Measurements from ENCODE around the gene FGFR2.

FGFR2 gene

GRCh38 chr10:121532292-121532864 is 65.9 kb downstream of the FGFR2 start:
- Histone ChIP-seq H3K79me1 (ENCODE audit: low read length) (no peaks in the 10 kb centered on the region), H4K5ac (ENCODE audit: low read length) (no peak overlapping the region), H3K18ac (ENCODE audit: low read length) (no peak overlapping the region), H3K4me2 (ENCODE audit: low read length) (no peak overlapping the region), H2AK5ac (ENCODE audit: low read length) (no peak overlapping the region), H3K4me3 (ENCODE audit: low read length) (no peak overlapping the region), H3K27me3 (ENCODE audit: insufficient read depth, low read length, poor library complexity) (no peaks in the 10 kb centered on the region), H4K8ac (ENCODE audit: low read depth, low read length) (no peak overlapping the region), H3K4ac (ENCODE audit: low read depth, low read length) (no peak overlapping the region), H3K4me1 (ENCODE audit: control insufficient read depth, low read depth, low read length) (peaks cover 3% of the 10 kb centered on the region), H3K9ac (ENCODE audit: low read length) (no peak overlapping the region), H3K27ac (ENCODE audit: low read depth, low read length) (no peak overlapping the region), H3K23ac (ENCODE audit: low read length) (no peak overlapping the region), H2BK120ac (ENCODE audit: low read depth, low read length) (no peak overlapping the region), H3K56ac (ENCODE audit: low read length) (no peak overlapping the region), H2BK5ac (ENCODE audit: low read length) (no peak overlapping the region), H3K79me2 (ENCODE audit: control insufficient read depth, insufficient read depth, low read length) (no peaks in the 10 kb centered on the region), H3K36me3 (ENCODE audit: control insufficient read depth, insufficient read depth, low read length) (no peaks in the 10 kb centered on the region), H2BK15ac (replicated peaks; ENCODE audit: low read depth) (no peak overlapping the region)
- no peak for DNase-seq
- no CpG with 5 or more reads among the region's 13 CpGs for WGBS (ENCODE audit: extremely low coverage, insufficient coverage, low lambda C conversion rate)

- H3K56ac ChIP-seq (ENCODE audit: low read length) = no peak overlapping the region
- H4K5ac ChIP-seq (ENCODE audit: low read length) = no peak overlapping the region
- H3K4me2 ChIP-seq (ENCODE audit: low read length) = no peak overlapping the region
- no peak overlapping the region for H3K23ac ChIP-seq (ENCODE audit: low read length)
- H3K27ac ChIP-seq (ENCODE audit: low read depth, low read length) = no peak overlapping the region
- no peak overlapping the region for H3K4me3 ChIP-seq (ENCODE audit: low read length)
- H3K36me3 ChIP-seq (ENCODE audit: control insufficient read depth, insufficient read depth, low read length) = no peaks in the 10 kb centered on the region
- WGBS (ENCODE audit: extremely low coverage, insufficient coverage, low lambda C conversion rate) = no CpG with 5 or more reads among the region's 11 CpGs
- H3K79me1 ChIP-seq (ENCODE audit: low read length) = no peaks in the 10 kb centered on the region
- H2AK5ac ChIP-seq (ENCODE audit: low read length) = no peak overlapping the region
- H2BK15ac ChIP-seq (replicated peaks; ENCODE audit: low read depth) = no peak overlapping the region
- H2BK120ac ChIP-seq (ENCODE audit: low read depth, low read length) = no peak overlapping the region
- no peaks in the 10 kb centered on the region for H3K27me3 ChIP-seq (ENCODE audit: insufficient read depth, low read length, poor library complexity)
- no peak overlapping the region for H4K8ac ChIP-seq (ENCODE audit: low read depth, low read length)
- no peak overlapping the region for H3K18ac ChIP-seq (ENCODE audit: low read length)
- no peak for DNase-seq
- H2BK5ac ChIP-seq (ENCODE audit: low read length) = no peak overlapping the region
- peaks cover 3% of the 10 kb centered on the region for H3K4me1 ChIP-seq (ENCODE audit: control insufficient read depth, low read depth, low read length)
- H3K4ac ChIP-seq (ENCODE audit: low read depth, low read length) = no peak overlapping the region
- H3K9ac ChIP-seq (ENCODE audit: low read length) = no peak overlapping the region
- H3K79me2 ChIP-seq (ENCODE audit: control insufficient read depth, insufficient read depth, low read length) = no peaks in the 10 kb centered on the region
Observed at GRCh38 chr10:121531830-121532178, 66.4 kb downstream of the FGFR2 start.

- no CpG with 5 or more reads among the region's 13 CpGs for WGBS (ENCODE audit: extremely low coverage, insufficient coverage, low lambda C conversion rate)
- no peak overlapping the region for H3K4me2 ChIP-seq (ENCODE audit: low read length)
- H3K9ac ChIP-seq (ENCODE audit: low read length) = no peak overlapping the region
- no peaks in the 10 kb centered on the region for H3K79me2 ChIP-seq (ENCODE audit: control insufficient read depth, insufficient read depth, low read length)
- no peak overlapping the region for H3K4me3 ChIP-seq (ENCODE audit: low read length)
- H3K27ac ChIP-seq (ENCODE audit: low read depth, low read length) = no peak overlapping the region
- no peak overlapping the region for H2AK5ac ChIP-seq (ENCODE audit: low read length)
- no peak overlapping the region for H2BK15ac ChIP-seq (replicated peaks; ENCODE audit: low read depth)
- no peak overlapping the region for H4K5ac ChIP-seq (ENCODE audit: low read length)
- no peak overlapping the region for H4K8ac ChIP-seq (ENCODE audit: low read depth, low read length)
- H3K27me3 ChIP-seq (ENCODE audit: insufficient read depth, low read length, poor library complexity) = no peaks in the 10 kb centered on the region
- H3K79me1 ChIP-seq (ENCODE audit: low read length) = no peaks in the 10 kb centered on the region
- DNase-seq = no peak
- no peak overlapping the region for H3K4ac ChIP-seq (ENCODE audit: low read depth, low read length)
- no peak overlapping the region for H2BK120ac ChIP-seq (ENCODE audit: low read depth, low read length)
- H3K56ac ChIP-seq (ENCODE audit: low read length) = no peak overlapping the region
- H2BK5ac ChIP-seq (ENCODE audit: low read length) = no peak overlapping the region
- no peak overlapping the region for H3K18ac ChIP-seq (ENCODE audit: low read length)
- H3K23ac ChIP-seq (ENCODE audit: low read length) = no peak overlapping the region
- H3K4me1 ChIP-seq (ENCODE audit: control insufficient read depth, low read depth, low read length) = peaks cover 3% of the 10 kb centered on the region
- no peaks in the 10 kb centered on the region for H3K36me3 ChIP-seq (ENCODE audit: control insufficient read depth, insufficient read depth, low read length)
Observed at GRCh38 chr10:121531076-121531829, 67.0 kb downstream of the FGFR2 start.

GRCh38 chr10:121530481-121531075 is 67.7 kb downstream of the FGFR2 start:
- H3K4me2 ChIP-seq (ENCODE audit: low read length) = no peak overlapping the region
- no peak overlapping the region for H3K18ac ChIP-seq (ENCODE audit: low read length)
- no peak overlapping the region for H3K23ac ChIP-seq (ENCODE audit: low read length)
- H3K79me1 ChIP-seq (ENCODE audit: low read length) = no peaks in the 10 kb centered on the region
- no peak overlapping the region for H3K56ac ChIP-seq (ENCODE audit: low read length)
- no peak overlapping the region for H2BK5ac ChIP-seq (ENCODE audit: low read length)
- H4K5ac ChIP-seq (ENCODE audit: low read length) = no peak overlapping the region
- H3K79me2 ChIP-seq (ENCODE audit: control insufficient read depth, insufficient read depth, low read length) = no peaks in the 10 kb centered on the region
- H4K8ac ChIP-seq (ENCODE audit: low read depth, low read length) = no peak overlapping the region
- H2BK15ac ChIP-seq (replicated peaks; ENCODE audit: low read depth) = no peak overlapping the region
- no peak overlapping the region for H3K4me3 ChIP-seq (ENCODE audit: low read length)
- H2BK120ac ChIP-seq (ENCODE audit: low read depth, low read length) = no peak overlapping the region
- no peak for DNase-seq
- no peak overlapping the region for H3K4ac ChIP-seq (ENCODE audit: low read depth, low read length)
- peaks cover 3% of the 10 kb centered on the region for H3K4me1 ChIP-seq (ENCODE audit: control insufficient read depth, low read depth, low read length)
- no peak overlapping the region for H3K27ac ChIP-seq (ENCODE audit: low read depth, low read length)
- no peaks in the 10 kb centered on the region for H3K36me3 ChIP-seq (ENCODE audit: control insufficient read depth, insufficient read depth, low read length)
- WGBS (ENCODE audit: extremely low coverage, insufficient coverage, low lambda C conversion rate) = no CpG with 5 or more reads among the region's 7 CpGs
- H3K9ac ChIP-seq (ENCODE audit: low read length) = no peak overlapping the region
- H3K27me3 ChIP-seq (ENCODE audit: insufficient read depth, low read length, poor library complexity) = no peaks in the 10 kb centered on the region
- H2AK5ac ChIP-seq (ENCODE audit: low read length) = no peak overlapping the region

GRCh38 chr10:121527690-121528089 is 70.6 kb downstream of the FGFR2 start:
- Histone ChIP-seq H3K23ac (ENCODE audit: low read length) (no peak overlapping the region), H3K18ac (ENCODE audit: low read length) (no peak overlapping the region), H4K5ac (ENCODE audit: low read length) (no peak overlapping the region), H3K79me1 (ENCODE audit: low read length) (peaks cover under 1% of the 10 kb centered on the region), H3K9ac (ENCODE audit: low read length) (no peak overlapping the region), H4K8ac (ENCODE audit: low read depth, low read length) (no peak overlapping the region), H3K4me2 (ENCODE audit: low read length) (no peak overlapping the region), H2BK120ac (ENCODE audit: low read depth, low read length) (no peak overlapping the region), H3K36me3 (ENCODE audit: control insufficient read depth, insufficient read depth, low read length) (no peaks in the 10 kb centered on the region), H3K27me3 (ENCODE audit: insufficient read depth, low read length, poor library complexity) (no peaks in the 10 kb centered on the region), H3K4me1 (ENCODE audit: control insufficient read depth, low read depth, low read length) (peaks cover 3% of the 10 kb centered on the region), H2AK5ac (ENCODE audit: low read length) (no peak overlapping the region), H3K56ac (ENCODE audit: low read length) (no peak overlapping the region), H2BK15ac (replicated peaks; ENCODE audit: low read depth) (no peak overlapping the region), H2BK5ac (ENCODE audit: low read length) (no peak overlapping the region), H3K79me2 (ENCODE audit: control insufficient read depth, insufficient read depth, low read length) (no peaks in the 10 kb centered on the region), H3K27ac (ENCODE audit: low read depth, low read length) (no peak overlapping the region), H3K4ac (ENCODE audit: low read depth, low read length) (no peak overlapping the region), H3K4me3 (ENCODE audit: low read length) (no peak overlapping the region)
- peak; percentile 96 for DNase-seq
- WGBS (ENCODE audit: extremely low coverage, insufficient coverage, low lambda C conversion rate) = no CpG with 5 or more reads among the region's 6 CpGs

All from mesendoderm (in vitro differentiated cells).